DLD1 (cell line): ENCODE results near the gene FKBP15.
"Not testable (repeated sequence)": the region's sequence is repeated elsewhere in the genome, so short reads cannot be mapped to it uniquely, and the experiment has no call there.

Experiments
- in situ Hi-C: cut with HindIII; loops from 2 replicates; pipeline ENCODE4 v1.10.0; 2017; ENCODE audit warnings: low sequenced_read_pairs

FKBP15 gene, protein sequence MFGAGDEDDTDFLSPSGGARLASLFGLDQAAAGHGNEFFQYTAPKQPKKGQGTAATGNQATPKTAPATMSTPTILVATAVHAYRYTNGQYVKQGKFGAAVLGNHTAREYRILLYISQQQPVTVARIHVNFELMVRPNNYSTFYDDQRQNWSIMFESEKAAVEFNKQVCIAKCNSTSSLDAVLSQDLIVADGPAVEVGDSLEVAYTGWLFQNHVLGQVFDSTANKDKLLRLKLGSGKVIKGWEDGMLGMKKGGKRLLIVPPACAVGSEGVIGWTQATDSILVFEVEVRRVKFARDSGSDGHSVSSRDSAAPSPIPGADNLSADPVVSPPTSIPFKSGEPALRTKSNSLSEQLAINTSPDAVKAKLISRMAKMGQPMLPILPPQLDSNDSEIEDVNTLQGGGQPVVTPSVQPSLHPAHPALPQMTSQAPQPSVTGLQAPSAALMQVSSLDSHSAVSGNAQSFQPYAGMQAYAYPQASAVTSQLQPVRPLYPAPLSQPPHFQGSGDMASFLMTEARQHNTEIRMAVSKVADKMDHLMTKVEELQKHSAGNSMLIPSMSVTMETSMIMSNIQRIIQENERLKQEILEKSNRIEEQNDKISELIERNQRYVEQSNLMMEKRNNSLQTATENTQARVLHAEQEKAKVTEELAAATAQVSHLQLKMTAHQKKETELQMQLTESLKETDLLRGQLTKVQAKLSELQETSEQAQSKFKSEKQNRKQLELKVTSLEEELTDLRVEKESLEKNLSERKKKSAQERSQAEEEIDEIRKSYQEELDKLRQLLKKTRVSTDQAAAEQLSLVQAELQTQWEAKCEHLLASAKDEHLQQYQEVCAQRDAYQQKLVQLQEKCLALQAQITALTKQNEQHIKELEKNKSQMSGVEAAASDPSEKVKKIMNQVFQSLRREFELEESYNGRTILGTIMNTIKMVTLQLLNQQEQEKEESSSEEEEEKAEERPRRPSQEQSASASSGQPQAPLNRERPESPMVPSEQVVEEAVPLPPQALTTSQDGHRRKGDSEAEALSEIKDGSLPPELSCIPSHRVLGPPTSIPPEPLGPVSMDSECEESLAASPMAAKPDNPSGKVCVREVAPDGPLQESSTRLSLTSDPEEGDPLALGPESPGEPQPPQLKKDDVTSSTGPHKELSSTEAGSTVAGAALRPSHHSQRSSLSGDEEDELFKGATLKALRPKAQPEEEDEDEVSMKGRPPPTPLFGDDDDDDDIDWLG

DNA sequence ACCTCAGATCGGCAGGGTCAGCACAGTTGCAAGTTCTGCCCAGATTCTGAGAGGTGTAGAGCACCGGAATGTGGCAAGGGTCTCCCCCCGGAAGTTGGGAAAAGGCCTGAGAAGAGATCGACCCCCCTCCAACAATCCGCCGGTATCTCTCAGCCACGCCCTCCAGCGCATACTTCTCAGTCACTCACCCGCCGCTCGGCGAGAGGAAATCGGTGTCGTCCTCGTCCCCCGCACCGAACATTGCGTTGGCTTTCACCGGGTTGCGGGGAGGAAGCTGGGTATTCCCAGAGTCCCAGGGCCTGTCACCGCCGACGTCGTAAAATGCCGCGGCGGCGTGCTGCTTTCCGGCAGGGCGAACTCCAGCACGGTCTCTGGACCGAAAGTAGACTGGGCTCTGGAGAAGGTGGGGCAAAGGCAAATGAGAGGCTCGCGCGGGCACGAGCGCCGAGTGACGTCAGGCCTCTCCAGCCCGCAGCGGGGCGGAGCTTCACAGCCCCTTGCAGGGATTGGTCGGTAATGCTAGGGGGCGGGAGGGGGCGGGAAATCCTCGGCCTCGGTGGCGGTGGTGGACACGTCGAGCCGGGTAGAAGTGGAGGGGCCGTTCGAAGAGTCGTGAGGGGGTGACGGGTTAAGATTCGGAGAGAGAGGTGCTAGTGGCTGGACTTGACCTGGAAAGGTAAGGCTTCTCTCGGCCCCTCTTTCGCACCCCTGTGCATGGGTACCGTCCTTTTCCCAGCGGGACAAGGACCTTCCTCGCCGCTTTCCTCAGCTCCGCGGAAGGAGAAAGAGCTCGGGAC lies at the start of gene FKBP15, which contains the start of gene SLC31A1:
FKBP15 (minus strand) TSS at position 275 of the 797 bp plus-strand sequence; CDS start at position 241, 34 bp downstream.
SLC31A1 (plus strand) TSS at position 542 of the 797 bp plus-strand sequence. CDS start 34,605 bp downstream, outside the sequence.
- in situ Hi-C loops, result no loop called here

DNA sequence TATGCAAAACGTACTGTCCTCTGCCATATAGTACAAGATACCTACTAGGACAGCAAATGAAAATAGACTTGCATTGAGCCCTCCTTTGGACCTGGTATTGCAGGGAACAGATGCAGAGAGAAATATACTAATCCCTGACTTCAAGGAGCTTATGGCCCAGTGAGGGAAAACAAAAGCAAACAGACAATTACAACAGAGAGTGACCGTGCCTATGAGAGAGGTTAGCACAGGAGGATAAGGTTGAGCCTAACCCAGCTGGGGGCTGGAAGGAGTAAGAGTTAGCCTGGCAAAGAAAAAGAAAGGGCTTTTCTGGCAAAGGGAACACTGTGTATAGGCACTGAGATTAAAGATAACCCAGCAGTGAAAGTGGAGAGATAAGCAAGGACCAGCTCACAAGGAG lies 48.8 kb upstream of the FKBP15 start:
- in situ Hi-C loops, result no loop called here

DNA sequence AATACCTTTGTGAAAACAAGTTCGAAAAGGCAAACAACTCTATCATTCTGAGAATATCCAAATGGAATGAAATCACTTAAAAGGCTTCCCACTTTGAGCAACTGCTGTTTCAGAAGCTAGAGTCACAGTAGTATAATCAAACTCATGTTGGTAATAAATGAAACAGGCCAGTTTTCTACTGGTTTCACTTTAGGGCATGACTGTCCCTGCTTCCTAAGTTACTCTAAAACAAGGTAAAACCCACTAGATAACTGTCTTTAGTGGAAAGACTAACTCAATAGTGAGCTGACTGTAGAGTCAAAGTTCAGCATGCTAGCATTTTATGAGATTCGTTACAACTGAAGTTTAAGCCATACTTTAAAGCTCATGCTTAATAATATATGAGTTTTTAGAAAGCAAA lies 48.3 kb upstream of the FKBP15 start:
- in situ Hi-C loops, result no loop called here

DNA sequence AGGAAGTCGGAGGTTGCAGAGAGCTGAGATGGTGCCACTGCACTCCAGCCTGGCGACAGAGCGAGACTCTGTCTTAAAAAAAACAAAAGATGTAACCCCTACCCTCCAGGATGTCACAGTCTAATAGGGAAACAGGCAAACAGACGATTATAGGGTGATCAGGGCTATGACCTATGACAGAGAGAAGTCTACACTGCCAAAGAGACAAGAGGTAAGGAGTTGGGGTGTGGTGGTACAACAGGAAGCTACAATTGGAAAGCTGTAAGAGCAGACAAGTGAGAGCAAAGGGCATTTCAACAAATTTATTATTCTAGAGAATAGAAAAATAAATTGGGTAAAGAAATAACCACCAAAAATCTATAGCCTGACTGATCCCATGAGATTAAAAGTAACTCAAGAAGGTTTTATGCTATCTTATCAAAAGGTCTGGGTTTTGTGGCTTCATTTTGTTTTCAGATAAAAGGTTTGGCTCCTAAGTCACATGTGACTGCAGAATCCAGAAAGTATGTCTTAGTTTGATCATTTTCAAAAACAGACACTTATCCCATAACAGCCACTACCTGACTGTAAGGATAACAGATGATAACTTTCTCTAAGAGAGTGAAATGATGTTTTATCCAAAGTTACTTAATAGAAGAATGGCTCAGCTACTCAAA lies 47.0 kb upstream of the FKBP15 start:
- in situ Hi-C loops, result no loop called here

DNA sequence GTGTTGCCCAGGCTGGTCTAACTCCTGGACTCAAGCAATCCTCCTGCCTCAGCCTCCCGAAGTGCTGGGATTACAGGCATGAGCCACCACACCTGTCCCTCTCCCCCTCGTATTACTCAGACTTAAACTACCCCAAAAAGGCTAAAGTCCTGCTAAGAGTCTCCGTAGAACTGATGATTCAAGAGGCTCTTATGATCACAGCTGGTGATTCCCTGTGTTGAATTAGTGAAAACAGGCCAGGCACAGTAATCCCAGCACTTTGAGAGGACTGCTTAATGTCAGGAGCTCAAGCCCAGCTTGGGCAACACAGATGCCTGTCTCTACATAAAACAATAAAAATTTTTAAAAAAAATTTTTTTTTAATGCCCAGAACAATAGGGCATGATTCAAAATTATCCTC lies 45.1 kb upstream of the FKBP15 start:
- in situ Hi-C loops, result no loop called here

DNA sequence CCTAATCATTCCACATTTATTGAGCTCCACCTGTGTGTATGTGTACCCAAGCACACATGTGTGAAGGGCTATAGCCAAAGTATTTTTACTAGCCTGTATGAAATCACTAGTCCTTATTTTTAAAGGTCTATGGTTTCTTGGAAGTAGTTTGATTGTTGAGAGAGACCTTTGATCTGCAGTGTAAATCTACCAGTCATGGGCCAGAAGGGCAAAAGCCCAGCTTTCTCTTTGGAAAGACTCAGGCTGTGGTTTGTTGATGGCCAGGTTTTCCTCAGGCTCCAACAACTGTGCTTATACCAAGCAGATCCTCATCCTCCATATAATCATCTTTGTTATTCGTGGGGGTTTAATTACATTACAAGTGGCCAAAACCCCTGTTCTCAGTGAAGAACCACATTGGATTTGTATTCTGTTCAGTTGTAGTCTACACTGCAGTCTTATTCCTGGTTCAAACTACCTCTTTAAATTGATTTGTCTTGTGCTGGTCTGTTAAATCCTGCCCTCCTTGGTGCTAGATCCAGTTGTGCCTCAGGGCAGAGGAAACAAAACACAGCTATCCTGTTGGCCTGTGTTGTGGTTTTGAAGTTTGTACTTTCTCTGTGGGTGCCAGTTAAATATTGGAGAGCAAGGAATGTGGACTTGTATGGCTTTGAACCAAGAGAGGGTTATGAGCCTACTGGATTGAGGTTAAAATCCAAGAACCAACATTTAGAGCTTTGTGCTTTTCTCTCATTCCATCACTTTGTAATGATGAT lies 41.0 kb upstream of the FKBP15 start:
- in situ Hi-C loops, result no loop called here

DNA sequence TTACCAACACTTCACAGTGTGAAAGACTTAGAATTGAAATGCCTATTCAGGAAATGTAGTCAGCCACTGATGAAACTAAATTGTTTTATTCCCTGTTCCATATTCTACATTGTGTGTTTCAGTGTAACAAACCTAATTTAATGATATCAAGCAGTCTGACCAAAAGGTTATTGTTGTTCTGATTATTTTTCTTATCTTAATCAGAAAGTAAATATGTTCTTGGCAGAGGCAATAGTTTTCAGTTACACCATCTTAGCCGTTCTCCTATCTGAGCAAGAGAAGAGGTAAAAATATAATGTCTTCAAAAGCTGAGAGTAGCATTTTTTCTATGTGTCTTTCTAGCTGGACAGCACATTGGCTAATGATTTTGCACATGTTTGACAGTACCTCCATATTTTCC lies 37.2 kb upstream of the FKBP15 start:
- in situ Hi-C loops, result no loop called here

DNA sequence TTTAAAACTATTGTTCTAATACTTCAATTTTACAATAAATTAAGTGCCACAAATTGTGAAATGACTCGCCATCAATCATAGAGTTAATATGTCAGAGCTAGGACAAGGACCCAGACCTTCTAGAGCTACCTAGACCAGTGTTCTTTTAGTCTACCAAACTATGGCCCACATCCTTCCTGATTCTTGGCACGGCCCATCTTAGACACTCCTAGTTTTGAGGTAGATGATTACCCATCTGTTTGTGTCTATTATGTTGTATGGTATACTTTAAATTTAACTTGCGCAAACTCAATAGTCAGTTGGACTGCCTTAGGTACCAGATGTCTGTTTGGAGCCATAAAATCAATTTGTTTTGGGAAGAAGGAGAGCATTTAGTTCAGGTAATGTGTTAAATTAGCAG lies 36.8 kb upstream of the FKBP15 start:
- in situ Hi-C loops, result no loop called here

DNA sequence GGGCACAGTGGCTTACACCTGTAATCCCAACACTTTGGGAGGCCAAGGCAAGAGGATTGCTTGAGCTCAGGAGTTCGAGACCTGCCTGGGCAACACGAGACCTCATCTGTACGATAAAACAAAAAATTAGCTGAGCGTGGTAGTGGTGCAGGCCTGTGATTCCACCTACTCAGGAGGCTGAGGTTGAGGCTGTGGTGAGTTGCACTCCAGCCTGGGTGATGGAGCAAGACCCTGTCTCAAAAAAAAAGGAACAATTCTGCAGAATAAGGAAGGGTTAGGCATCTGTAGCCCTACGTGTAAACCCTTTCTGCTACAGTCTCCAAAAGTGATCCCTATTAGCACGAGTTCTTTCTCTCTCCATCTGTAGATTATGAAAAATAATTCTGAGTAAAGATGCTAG lies 34.4 kb upstream of the FKBP15 start:
- in situ Hi-C loops, result no loop called here

DNA sequence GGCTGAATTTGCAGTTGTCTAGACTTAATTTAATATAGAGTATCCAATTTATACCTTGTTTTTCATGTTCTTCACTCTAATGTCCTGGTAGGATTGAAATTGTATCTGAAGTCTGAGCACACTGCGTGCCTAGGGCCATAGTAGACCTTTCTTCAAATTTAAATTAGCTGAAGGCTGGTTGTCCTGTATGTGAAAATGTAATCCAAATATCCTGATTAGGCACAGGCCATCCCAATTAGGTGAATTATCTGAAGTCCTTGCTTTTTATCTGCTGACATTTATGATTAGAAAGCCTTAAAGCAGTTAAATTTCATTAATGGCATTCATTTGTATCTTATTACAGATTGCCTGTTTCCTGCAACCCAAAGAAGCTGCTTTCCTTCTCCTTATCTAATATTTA lies 33.9 kb upstream of the FKBP15 start:
- in situ Hi-C loops, result no loop called here

DNA sequence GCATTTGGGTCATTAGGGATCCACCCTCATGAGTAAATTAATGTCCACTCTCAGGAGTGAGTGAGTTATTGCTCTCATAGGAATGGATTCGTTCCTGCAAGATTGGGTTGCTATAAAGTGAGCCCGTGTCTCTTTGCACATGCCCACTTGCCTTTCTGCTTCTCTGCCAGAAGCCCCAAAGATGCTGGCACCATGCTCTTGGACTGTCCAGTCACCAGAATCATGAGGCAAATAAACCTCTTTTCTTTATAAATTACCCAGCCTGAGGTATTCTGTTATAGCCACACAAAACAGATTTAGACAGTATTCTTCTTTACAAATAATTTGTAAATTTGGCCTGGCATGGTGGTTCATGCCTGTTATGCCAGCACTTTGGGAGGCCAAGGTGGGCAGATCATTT lies 29.7 kb upstream of the FKBP15 start:
- in situ Hi-C loops, result no loop called here

DNA sequence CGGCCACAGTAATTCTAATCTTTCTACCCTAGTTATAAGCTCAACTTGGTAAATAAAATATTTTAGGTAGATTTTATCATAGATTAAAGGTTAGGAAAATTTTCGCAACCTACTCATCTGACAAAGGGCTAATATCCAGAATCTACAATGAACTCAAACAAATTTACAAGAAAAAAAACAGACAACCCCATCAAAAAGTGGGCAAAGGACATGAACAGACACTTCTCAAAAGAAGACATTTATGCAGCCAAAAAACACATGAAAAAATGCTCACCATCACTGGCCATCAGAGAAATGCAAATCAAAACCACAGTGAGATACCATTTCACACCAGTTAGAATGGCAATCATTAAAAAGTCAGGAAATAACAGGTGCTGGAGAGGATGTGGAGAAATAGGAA lies 28.6 kb upstream of the FKBP15 start:
- in situ Hi-C loops, result not testable (repeated sequence)

DNA sequence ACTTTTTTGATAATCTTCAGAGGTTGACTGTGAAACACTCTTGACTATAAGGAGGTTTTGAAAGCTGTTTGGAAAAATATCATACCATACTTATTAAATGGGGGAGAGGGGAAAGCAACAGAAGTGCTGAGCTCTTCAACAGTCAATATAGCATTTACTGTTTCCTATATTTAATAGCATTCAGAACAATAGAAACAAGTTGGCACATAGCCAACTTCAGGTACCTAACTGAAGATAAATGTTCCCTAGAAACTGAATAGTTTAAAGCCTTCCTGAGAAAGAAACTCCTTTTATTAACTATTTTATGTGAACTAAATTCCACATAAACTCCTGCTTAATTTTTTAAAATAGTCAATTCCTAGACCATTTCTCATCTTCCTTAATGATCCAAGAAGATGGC lies 26.6 kb upstream of the FKBP15 start:
- in situ Hi-C loops, result no loop called here

DNA sequence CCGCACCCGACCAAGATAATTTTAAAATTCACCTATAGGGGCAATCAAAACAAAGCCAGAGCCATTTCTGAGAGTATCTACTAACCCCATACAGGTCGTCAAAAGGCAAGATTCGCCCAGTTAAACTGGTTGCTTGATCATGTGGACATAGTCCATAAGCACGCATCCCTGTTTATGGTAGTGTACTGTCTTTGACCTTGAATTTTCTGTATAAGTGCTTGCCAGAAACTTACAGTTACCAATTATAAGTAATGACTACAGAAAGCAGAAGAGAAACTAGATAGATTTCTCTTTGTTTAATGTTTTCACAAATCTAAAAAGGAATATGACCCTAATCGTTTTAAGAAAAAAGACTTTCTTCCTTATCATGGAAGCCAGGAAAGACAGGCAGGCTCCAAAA lies 25.9 kb upstream of the FKBP15 start:
- in situ Hi-C loops, result no loop called here

DNA sequence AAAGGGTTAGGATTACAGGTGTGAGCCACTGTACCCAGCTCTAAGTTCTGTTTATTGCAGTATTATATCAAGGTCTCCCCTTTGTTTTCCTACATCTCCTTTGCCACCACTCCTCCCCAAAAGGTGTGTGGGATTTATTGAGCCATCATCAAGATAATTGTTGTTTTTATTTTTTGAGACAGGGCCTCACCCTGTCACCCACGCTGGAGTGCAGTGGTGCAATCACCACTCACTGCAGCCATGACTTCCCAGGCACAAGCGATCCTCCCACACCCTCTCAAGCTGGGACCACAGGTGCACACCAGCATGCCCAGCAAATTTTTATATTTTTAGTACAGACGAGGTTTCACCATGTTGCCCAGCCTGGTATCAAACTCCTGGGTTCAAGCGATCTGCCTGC lies 24.8 kb upstream of the FKBP15 start:
- in situ Hi-C loops, result no loop called here

DNA sequence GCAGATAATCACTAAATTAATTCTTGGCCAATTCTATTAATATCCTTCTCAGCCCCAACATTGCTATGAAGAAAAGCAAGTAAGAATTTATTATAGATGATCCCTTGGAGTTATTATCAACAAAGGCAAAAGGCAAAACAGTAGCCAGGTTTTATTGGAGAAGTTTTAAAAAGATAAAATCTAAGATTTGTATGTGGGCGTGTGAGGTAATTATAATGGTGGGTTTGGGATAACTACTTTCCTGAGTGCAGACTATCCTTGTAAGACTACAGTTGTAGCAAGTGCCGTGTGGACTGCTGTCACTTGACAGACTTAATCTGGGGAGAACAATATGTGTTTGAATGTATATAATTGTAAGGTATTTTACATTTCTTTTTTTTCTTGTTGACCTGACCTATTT lies 23.5 kb upstream of the FKBP15 start:
- in situ Hi-C loops, result no loop called here

DNA sequence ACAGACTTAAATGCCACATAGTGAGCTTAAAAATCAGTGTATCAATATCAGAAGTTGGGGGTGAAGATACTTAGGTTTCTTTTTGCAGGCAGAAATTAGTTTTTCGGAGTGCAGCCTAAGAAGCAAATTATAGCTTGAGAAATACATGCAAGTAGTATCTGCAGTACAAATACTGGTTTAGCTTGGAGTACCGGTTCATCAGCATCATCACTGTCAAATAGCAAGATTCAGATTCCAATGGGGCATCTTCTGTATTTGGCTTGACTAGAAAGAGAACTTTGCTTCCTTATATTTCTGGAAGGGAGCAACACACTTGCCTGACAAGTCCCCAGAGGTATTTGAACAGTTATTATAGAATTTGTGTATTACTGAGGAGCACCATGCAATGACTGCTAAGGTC lies 20.1 kb upstream of the FKBP15 start:
- in situ Hi-C loops, result no loop called here

DNA sequence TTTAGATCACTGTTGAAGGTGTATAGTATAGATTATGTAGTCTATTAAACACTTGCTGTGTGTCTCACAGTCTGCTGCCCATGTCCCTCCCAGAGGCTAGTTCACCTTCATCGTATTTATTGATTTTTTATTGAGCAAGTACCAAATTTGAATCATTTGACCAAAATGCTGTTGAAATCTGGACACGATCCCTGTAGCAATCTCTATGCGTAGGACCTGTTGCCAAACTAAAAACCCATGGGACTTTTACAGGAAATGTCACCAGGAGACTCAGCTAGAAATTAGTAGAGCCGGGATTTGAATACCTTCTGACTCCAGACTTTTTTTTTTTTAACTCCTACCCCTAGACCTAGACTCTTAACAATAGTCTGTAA lies 17.8 kb upstream of the FKBP15 start:
- in situ Hi-C loops, result no loop called here

DNA sequence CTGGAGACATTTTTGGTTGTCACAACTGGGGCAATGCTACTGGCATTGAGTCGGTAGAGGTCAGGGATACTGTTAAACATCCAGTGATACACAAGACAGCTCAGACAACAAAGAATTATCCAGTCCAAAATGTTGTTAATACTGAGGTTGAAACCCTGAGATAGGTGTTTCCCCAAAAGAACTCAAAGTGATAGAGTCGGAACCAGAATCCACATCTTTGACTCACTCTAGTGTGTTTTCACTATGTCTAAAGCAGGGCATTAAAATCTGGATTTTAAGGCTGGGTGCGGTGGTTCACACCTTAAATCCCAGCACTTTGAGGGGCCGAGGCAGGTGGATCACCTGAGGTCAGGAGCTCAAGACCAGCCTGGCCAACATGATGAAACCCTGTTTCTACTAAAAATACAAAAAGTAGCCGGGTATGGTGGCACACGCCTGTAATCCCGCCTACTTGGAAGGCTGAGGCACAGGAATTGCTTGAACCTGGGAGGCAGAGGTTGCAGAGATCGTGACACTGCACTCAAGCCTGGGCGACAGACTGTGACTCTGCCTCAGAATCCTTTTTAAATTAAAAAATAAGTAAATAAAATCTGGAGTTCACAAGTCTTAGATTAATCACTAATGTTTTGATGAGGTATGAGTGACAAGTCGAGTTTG lies 17.3 kb upstream of the FKBP15 start:
- in situ Hi-C loops, result no loop called here
